ENCODE results near the gene HAGH. TPM values are rescaled to one million over a fixed set of nuclear protein-coding genes. Genes with fewer than 3 reads are reported as not detected.
A peak's percentile ranks its signal among the peaks of the same experiment; 100 is the strongest.

Gene HAGH
- polyA plus RNA-seq, 2 donors, result 41.1 to 57.9 TPM

GRCh38 chr16:1832838-1833454 is 6.3 kb upstream of the HAGH start:
- H3K4me3 ChIP-seq (ENCODE audit: low read depth in 1 of 2, low read length in 2 of 2), result no peak overlapping the region
- no peaks in the 10 kb centered on the region for H3K4me1 ChIP-seq (ENCODE audit: control insufficient read depth in 2 of 2, insufficient read depth in 2 of 2, low read length in 1 of 2)
- H3K27me3 ChIP-seq (ENCODE audit: control insufficient read depth in 1 of 2, insufficient read depth in 2 of 2, low read length in 2 of 2), result no peaks in the 10 kb centered on the region
- 60 to 63% methylated on average over 9 of the region's 9 CpGs for WGBS, 2 donors
- H3K36me3 ChIP-seq (ENCODE audit: control insufficient read depth in 2 of 2, insufficient read depth in 2 of 2, low read length in 1 of 2), result peaks cover 0 to 6% of the 10 kb centered on the region in 2 donors
- peak overlapping the region in 1 of 2 donors; percentile 78 for H3K27ac ChIP-seq (ENCODE audit: low read depth in 2 of 2, low read length in 1 of 2)
- no peaks in the 10 kb centered on the region for H3K9me3 ChIP-seq (ENCODE audit: control insufficient read depth in 2 of 2, insufficient read depth in 1 of 2, low read depth in 1 of 2, low read length in 1 of 2)

GRCh38 chr16:1831186-1832075 is 4.8 kb upstream of the HAGH start:
- Histone ChIP-seq H3K36me3 (ENCODE audit: control insufficient read depth in 2 of 2, insufficient read depth in 2 of 2, low read length in 1 of 2) (peaks cover 0 to 6% of the 10 kb centered on the region in 2 donors), H3K27me3 (ENCODE audit: control insufficient read depth in 1 of 2, insufficient read depth in 2 of 2, low read length in 2 of 2) (no peaks in the 10 kb centered on the region), H3K4me3 (ENCODE audit: low read depth in 1 of 2, low read length in 2 of 2) (no peak overlapping the region), H3K9me3 (ENCODE audit: control insufficient read depth in 2 of 2, insufficient read depth in 1 of 2, low read depth in 1 of 2, low read length in 1 of 2) (no peaks in the 10 kb centered on the region), H3K4me1 (ENCODE audit: control insufficient read depth in 2 of 2, insufficient read depth in 2 of 2, low read length in 1 of 2) (peaks cover 0 to 5% of the 10 kb centered on the region in 2 donors), H3K27ac (ENCODE audit: low read depth in 2 of 2, low read length in 1 of 2) (no peak overlapping the region)
- WGBS, 2 donors, result 80 to 88% methylated on average over 19 of the region's 19 CpGs

- Histone ChIP-seq H3K27ac (ENCODE audit: low read depth in 2 of 2, low read length in 1 of 2) (peak overlapping the region in 1 of 2 donors; percentile 6), H3K4me3 (ENCODE audit: low read depth in 1 of 2, low read length in 2 of 2) (no peak overlapping the region), H3K4me1 (ENCODE audit: control insufficient read depth in 2 of 2, insufficient read depth in 2 of 2, low read length in 1 of 2) (peaks cover 0 to 12% of the 10 kb centered on the region in 2 donors), H3K9me3 (ENCODE audit: control insufficient read depth in 2 of 2, insufficient read depth in 1 of 2, low read depth in 1 of 2, low read length in 1 of 2) (no peaks in the 10 kb centered on the region), H3K36me3 (ENCODE audit: control insufficient read depth in 2 of 2, insufficient read depth in 2 of 2, low read length in 1 of 2) (peaks cover 0 to 6% of the 10 kb centered on the region in 2 donors), H3K27me3 (ENCODE audit: control insufficient read depth in 1 of 2, insufficient read depth in 2 of 2, low read length in 2 of 2) (no peaks in the 10 kb centered on the region)
- WGBS, 2 donors, result 43 to 45% methylated on average over 3 of the region's 3 CpGs
These were observed 3.6 kb upstream of the HAGH start for GRCh38 chr16:1830213-1830612.

- Histone ChIP-seq H3K27ac (ENCODE audit: low read depth in 2 of 2, low read length in 1 of 2) (no peak overlapping the region), H3K4me3 (ENCODE audit: low read depth in 1 of 2, low read length in 2 of 2) (peak overlapping the region in 1 of 2 donors; percentile 85), H3K27me3 (ENCODE audit: control insufficient read depth in 1 of 2, insufficient read depth in 2 of 2, low read length in 2 of 2) (no peaks in the 10 kb centered on the region), H3K4me1 (ENCODE audit: control insufficient read depth in 2 of 2, insufficient read depth in 2 of 2, low read length in 1 of 2) (peaks cover 0 to 14% of the 10 kb centered on the region in 2 donors), H3K9me3 (ENCODE audit: control insufficient read depth in 2 of 2, insufficient read depth in 1 of 2, low read depth in 1 of 2, low read length in 1 of 2) (no peaks in the 10 kb centered on the region), H3K36me3 (ENCODE audit: control insufficient read depth in 2 of 2, insufficient read depth in 2 of 2, low read length in 1 of 2) (peaks cover 0 to 7% of the 10 kb centered on the region in 2 donors)
- 58 to 69% methylated on average over 11 of the region's 11 CpGs for WGBS, 2 donors
These were observed 2.2 kb upstream of the HAGH start for GRCh38 chr16:1828645-1829410.

GRCh38 chr16:1825864-1826690 is 548 bp downstream of the HAGH start:
- H3K36me3 ChIP-seq (ENCODE audit: control insufficient read depth in 2 of 2, insufficient read depth in 2 of 2, low read length in 1 of 2), result peaks cover 0 to 17% of the 10 kb centered on the region in 2 donors
- WGBS, 2 donors, result 1 to 3% methylated on average over 42 to 96 of the region's 96 CpGs
- H3K27me3 ChIP-seq (ENCODE audit: control insufficient read depth in 1 of 2, insufficient read depth in 2 of 2, low read length in 2 of 2), result no peaks in the 10 kb centered on the region
- H3K4me3 ChIP-seq (ENCODE audit: low read depth in 1 of 2, low read length in 2 of 2), result peak overlapping the region; percentile 85 to 97
- H3K9me3 ChIP-seq (ENCODE audit: control insufficient read depth in 2 of 2, insufficient read depth in 1 of 2, low read depth in 1 of 2, low read length in 1 of 2), result no peaks in the 10 kb centered on the region
- H3K27ac ChIP-seq (ENCODE audit: low read depth in 2 of 2, low read length in 1 of 2), result peak overlapping the region; percentile 91 to 94
- peaks cover 0 to 14% of the 10 kb centered on the region in 2 donors for H3K4me1 ChIP-seq (ENCODE audit: control insufficient read depth in 2 of 2, insufficient read depth in 2 of 2, low read length in 1 of 2)

- peak overlapping the region; percentile 85 to 97 for H3K4me3 ChIP-seq (ENCODE audit: low read depth in 1 of 2, low read length in 2 of 2)
- 54 to 61% methylated on average over 15 of the region's 15 CpGs for WGBS, 2 donors
- H3K9me3 ChIP-seq (ENCODE audit: control insufficient read depth in 2 of 2, insufficient read depth in 1 of 2, low read depth in 1 of 2, low read length in 1 of 2), result no peaks in the 10 kb centered on the region
- H3K36me3 ChIP-seq (ENCODE audit: control insufficient read depth in 2 of 2, insufficient read depth in 2 of 2, low read length in 1 of 2), result peaks cover 0 to 23% of the 10 kb centered on the region in 2 donors
- peak overlapping the region in 1 of 2 donors; percentile 94 for H3K27ac ChIP-seq (ENCODE audit: low read depth in 2 of 2, low read length in 1 of 2)
- H3K4me1 ChIP-seq (ENCODE audit: control insufficient read depth in 2 of 2, insufficient read depth in 2 of 2, low read length in 1 of 2), result peaks cover 0 to 14% of the 10 kb centered on the region in 2 donors
- no peaks in the 10 kb centered on the region for H3K27me3 ChIP-seq (ENCODE audit: control insufficient read depth in 1 of 2, insufficient read depth in 2 of 2, low read length in 2 of 2)
These were observed 1.2 kb downstream of the HAGH start for GRCh38 chr16:1825381-1825863.

GRCh38 chr16:1823821-1824220 is 2.8 kb downstream of the HAGH start:
- no peak overlapping the region for H3K27ac ChIP-seq (ENCODE audit: low read depth in 2 of 2, low read length in 1 of 2)
- H3K27me3 ChIP-seq (ENCODE audit: control insufficient read depth in 1 of 2, insufficient read depth in 2 of 2, low read length in 2 of 2), result no peaks in the 10 kb centered on the region
- 62 to 65% methylated on average over 9 of the region's 9 CpGs for WGBS, 2 donors
- no peak overlapping the region for H3K4me3 ChIP-seq (ENCODE audit: low read depth in 1 of 2, low read length in 2 of 2)
- peaks cover 0 to 14% of the 10 kb centered on the region in 2 donors for H3K4me1 ChIP-seq (ENCODE audit: control insufficient read depth in 2 of 2, insufficient read depth in 2 of 2, low read length in 1 of 2)
- peaks cover 0 to 32% of the 10 kb centered on the region in 2 donors for H3K36me3 ChIP-seq (ENCODE audit: control insufficient read depth in 2 of 2, insufficient read depth in 2 of 2, low read length in 1 of 2)
- H3K9me3 ChIP-seq (ENCODE audit: control insufficient read depth in 2 of 2, insufficient read depth in 1 of 2, low read depth in 1 of 2, low read length in 1 of 2), result no peaks in the 10 kb centered on the region

GRCh38 chr16:1822801-1823200 is 3.8 kb downstream of the HAGH start:
- Histone ChIP-seq H3K4me1 (ENCODE audit: control insufficient read depth in 2 of 2, insufficient read depth in 2 of 2, low read length in 1 of 2) (peaks cover 0 to 14% of the 10 kb centered on the region in 2 donors), H3K27ac (ENCODE audit: low read depth in 2 of 2, low read length in 1 of 2) (no peak overlapping the region), H3K4me3 (ENCODE audit: low read depth in 1 of 2, low read length in 2 of 2) (no peak overlapping the region), H3K27me3 (ENCODE audit: control insufficient read depth in 1 of 2, insufficient read depth in 2 of 2, low read length in 2 of 2) (no peaks in the 10 kb centered on the region), H3K9me3 (ENCODE audit: control insufficient read depth in 2 of 2, insufficient read depth in 1 of 2, low read depth in 1 of 2, low read length in 1 of 2) (no peaks in the 10 kb centered on the region), H3K36me3 (ENCODE audit: control insufficient read depth in 2 of 2, insufficient read depth in 2 of 2, low read length in 1 of 2) (peaks cover 0 to 39% of the 10 kb centered on the region in 2 donors)
- WGBS, 2 donors, result 93 to 94% methylated on average over 16 of the region's 16 CpGs

Measured in esophagus (tissue), 2 donors.